Lower leg skin (tissue), 3 donors: ENCODE data around the gene HPD.

ENCODE experiments used
- POLR2A ChIP-seq, 2 donors: fragments of 450-650 bp; IDR thresholded peaks; one replicate each; pipeline ENCODE4 v1.6.1; 2016 to 2017; ENCODE audit warnings: antibody characterized with exemption in 2 of 2, mild to moderate bottlenecking in 1 of 2, moderate library complexity in 1 of 2
- TF ChIP-seq, protein P1 (sequence below), 3 donors: fragments of 450-650 bp; IDR thresholded peaks; one replicate each; pipeline ENCODE4 v1.5.1; 2016; ENCODE audit warnings: antibody characterized with exemption in 3 of 3, mild to moderate bottlenecking in 3 of 3, moderate library complexity in 2 of 3

DNA sequence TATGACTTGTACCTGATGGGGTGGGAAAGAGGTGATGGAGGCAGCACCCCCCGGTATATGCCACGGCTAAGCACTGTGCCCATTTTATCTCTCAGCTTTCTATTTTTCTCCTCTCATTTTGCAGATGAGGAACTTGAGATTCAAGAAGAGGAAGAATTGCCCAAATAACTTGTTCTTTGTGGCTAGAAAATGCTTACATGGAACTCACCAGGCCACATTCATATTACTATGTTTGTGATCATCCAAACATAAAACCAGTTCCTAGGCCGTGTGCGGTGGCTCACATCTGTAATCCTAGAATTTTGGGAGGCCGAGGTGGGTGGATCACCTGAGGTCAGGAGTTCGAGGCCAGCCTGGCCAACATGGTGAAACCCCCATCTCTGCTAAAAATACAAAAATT lies 15.4 kb upstream of the HPD start:
- no peak for TF ChIP-seq POLR2A (IDR thresholded peaks at IDR 0.05)
- TF ChIP-seq, protein P1, sequence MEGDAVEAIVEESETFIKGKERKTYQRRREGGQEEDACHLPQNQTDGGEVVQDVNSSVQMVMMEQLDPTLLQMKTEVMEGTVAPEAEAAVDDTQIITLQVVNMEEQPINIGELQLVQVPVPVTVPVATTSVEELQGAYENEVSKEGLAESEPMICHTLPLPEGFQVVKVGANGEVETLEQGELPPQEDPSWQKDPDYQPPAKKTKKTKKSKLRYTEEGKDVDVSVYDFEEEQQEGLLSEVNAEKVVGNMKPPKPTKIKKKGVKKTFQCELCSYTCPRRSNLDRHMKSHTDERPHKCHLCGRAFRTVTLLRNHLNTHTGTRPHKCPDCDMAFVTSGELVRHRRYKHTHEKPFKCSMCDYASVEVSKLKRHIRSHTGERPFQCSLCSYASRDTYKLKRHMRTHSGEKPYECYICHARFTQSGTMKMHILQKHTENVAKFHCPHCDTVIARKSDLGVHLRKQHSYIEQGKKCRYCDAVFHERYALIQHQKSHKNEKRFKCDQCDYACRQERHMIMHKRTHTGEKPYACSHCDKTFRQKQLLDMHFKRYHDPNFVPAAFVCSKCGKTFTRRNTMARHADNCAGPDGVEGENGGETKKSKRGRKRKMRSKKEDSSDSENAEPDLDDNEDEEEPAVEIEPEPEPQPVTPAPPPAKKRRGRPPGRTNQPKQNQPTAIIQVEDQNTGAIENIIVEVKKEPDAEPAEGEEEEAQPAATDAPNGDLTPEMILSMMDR (IDR thresholded peaks at IDR 0.05): no peak
